BE2C (cell line): ENCODE results near the gene MEPCE.

Source experiments
- DNase-seq: peaks from one replicate; pipeline ENCODE4 v3.0.0-alpha.2; 2020
- H3K27me3 ChIP-seq: fragments of 250-450 bp; sonication (Bioruptor Pico); 2 replicates; pipeline ENCODE4 v1.5.1; 2020; ENCODE audit warnings: mild to moderate bottlenecking
- H3K36me3 ChIP-seq: fragments of 250-450 bp; sonication (Bioruptor Pico); 2 replicates; pipeline ENCODE4 v1.5.1; 2020; ENCODE audit warnings: mild to moderate bottlenecking
- H3K4me1 ChIP-seq: fragments of 250-450 bp; sonication (Bioruptor Pico); 2 replicates; pipeline ENCODE4 v1.5.1; 2020
- H3K4me3 ChIP-seq: 2 replicates; pipeline ENCODE4 v1.5.1; 2011; ENCODE audit warnings: low read depth, low read length
- H3K9me3 ChIP-seq: fragments of 250-450 bp; sonication (Bioruptor Pico); 2 replicates; pipeline ENCODE4 v1.5.1; 2020
- TF ChIP-seq, protein P1 (sequence below): IDR thresholded peaks from 2 replicates; pipeline ENCODE4 v1.5.1; 2012; ENCODE audit warnings: mild to moderate bottlenecking, low read depth, low read length

The MEPCE gene

DNA sequence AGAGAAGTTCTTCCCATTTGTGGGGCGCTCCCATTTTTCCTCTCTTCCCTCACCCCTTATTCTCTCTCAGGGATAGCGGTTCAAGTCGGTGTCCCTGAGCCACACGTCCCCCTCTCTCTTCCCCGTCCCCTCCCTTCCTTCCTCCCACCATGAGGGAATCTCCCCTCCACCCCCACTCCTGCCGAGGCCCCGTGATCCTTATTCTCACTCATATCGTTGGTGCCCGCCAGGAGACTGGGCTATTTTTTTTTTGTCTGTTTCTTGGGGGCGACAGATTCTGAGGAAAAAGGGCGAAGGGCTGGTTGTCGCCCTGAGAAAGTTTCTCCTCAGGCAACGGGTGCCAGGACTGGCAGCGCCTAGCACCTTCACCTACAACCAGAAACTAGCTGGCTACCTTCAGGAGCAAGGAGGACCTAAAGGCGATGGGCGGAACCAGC is 1.9 kb upstream of the MEPCE start:
- TF ChIP-seq, protein P1, sequence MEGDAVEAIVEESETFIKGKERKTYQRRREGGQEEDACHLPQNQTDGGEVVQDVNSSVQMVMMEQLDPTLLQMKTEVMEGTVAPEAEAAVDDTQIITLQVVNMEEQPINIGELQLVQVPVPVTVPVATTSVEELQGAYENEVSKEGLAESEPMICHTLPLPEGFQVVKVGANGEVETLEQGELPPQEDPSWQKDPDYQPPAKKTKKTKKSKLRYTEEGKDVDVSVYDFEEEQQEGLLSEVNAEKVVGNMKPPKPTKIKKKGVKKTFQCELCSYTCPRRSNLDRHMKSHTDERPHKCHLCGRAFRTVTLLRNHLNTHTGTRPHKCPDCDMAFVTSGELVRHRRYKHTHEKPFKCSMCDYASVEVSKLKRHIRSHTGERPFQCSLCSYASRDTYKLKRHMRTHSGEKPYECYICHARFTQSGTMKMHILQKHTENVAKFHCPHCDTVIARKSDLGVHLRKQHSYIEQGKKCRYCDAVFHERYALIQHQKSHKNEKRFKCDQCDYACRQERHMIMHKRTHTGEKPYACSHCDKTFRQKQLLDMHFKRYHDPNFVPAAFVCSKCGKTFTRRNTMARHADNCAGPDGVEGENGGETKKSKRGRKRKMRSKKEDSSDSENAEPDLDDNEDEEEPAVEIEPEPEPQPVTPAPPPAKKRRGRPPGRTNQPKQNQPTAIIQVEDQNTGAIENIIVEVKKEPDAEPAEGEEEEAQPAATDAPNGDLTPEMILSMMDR = no peak
- DNase-seq = no peak
- Histone ChIP-seq H3K4me3 (no peak overlapping the region), H3K36me3 (peaks cover 16% of the 10 kb centered on the region; the same call in 1 of the 2 replicates), H3K27me3 (no peaks in the 10 kb centered on the region), H3K4me1 (no peaks in the 10 kb centered on the region), H3K9me3 (no peaks in the 10 kb centered on the region)

DNA sequence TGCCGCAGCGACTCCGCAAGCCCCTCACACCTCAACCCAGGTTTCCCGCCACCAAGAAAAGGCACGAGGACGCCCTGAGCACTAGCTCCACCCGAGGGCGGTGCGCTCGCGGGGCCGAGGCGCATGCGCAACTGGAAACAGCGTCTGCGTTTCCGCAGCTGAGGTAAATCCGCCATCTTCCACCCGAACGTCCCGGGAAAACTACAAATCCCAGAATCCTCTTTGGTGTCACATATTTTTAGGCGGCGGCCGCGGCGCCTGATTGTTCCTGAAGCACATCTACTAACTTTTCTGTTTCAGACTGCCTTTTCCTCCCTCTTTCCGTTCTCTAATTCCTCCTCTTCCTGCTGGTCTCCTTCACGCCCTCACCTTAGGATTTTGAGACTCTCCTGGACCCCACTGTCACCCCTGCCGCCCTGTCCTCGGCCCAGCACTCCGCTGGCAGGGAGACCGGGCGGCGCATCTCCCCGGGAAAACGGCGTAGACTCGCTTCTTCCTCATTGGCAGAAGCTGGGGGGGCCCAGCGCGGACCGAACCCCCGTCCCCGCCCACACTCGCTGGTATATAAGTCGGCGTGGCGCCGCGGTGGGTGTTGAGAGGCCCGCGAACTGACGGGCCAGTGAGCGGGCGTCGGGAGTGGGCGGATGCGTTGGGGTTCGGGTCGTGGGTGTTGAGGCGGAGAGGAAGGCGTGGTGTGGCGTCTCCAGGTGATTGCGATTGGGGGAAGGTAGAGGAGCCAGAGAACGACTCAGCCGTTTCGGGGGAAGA is 1.2 kb upstream of the MEPCE start, which contains the start of gene ZCWPW1:
ZCWPW1 (minus strand) TSS at position 505 of the 768 bp plus-strand sequence. CDS start 8,054 bp downstream, outside the sequence.
- H3K27me3 ChIP-seq = no peaks in the 10 kb centered on the region
- H3K9me3 ChIP-seq = no peaks in the 10 kb centered on the region
- H3K36me3 ChIP-seq = peaks cover 22% of the 10 kb centered on the region
- peak; percentile 96 for DNase-seq
- TF ChIP-seq, protein P1 = no peak
- no peaks in the 10 kb centered on the region for H3K4me1 ChIP-seq
- peak within 1 kb of the TSS; percentile 81 for H3K4me3 ChIP-seq

DNA sequence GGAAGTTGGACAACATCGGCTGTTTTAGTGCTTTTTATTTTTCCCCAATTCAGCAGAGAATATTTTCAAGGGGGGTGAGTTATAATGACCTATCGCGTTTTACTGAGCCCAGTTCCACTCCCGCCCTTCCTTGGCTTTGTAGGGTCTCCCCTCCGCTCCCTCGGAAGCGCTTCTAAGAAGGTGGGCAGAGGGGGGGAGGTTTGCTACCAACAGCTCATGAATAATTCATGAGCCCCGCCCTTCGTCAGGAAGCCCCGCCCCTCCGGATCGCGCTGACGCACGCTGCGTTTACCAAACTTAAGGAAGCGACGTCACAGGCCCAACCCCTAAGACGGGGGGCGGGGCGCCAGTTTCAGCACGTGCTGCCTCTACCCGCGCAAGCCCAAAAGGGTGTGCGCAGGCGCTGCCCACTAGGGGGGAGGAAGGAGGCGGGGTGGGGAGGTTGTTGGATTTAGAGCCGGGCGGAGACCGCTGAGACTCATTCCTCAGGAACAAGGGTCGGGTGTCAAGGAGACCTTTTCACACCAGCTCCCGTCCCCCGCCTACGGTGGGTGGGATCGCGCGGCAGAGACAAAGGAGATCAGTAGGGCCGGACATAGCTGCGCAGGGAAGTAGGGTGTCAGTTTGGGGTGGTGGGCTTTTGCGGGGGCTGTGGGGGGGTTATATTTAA is 529 bp upstream of the MEPCE start:
- H3K9me3 ChIP-seq = no peaks in the 10 kb centered on the region
- peak overlapping the region; percentile 81 for H3K4me3 ChIP-seq
- DNase-seq = peak; percentile 100
- TF ChIP-seq, protein P1 = no peak
- H3K4me1 ChIP-seq = no peaks in the 10 kb centered on the region
- H3K27me3 ChIP-seq = no peaks in the 10 kb centered on the region
- H3K36me3 ChIP-seq = peaks cover 29% of the 10 kb centered on the region

DNA sequence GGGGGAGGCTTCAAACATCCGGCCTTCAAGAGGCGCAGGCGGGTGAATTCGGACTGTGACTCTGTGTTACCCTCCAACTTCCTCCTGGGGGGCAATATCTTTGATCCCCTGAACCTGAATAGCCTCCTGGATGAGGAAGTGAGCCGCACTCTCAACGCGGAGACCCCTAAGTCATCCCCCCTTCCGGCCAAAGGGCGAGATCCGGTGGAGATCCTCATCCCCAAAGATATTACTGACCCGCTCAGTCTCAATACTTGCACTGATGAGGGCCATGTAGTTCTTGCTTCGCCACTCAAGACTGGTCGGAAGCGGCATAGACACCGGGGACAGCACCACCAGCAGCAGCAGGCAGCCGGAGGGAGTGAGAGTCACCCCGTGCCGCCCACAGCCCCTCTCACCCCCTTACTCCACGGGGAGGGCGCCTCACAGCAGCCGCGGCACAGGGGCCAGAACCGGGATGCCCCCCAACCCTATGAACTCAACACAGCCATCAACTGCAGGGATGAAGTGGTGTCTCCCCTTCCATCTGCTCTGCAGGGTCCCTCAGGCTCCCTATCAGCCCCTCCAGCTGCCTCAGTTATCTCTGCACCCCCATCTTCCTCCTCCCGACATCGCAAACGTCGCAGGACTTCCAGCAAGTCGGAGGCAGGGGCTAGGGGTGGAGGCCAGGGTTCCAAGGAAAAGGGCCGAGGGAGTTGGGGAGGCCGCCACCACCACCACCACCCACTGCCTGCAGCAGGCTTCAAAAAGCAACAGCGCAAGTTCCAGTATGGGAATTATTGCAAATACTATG is 1.1 kb downstream of the MEPCE start:
- Histone ChIP-seq H3K9me3 (no peaks in the 10 kb centered on the region), H3K36me3 (peaks cover 45% of the 10 kb centered on the region), H3K4me1 (no peaks in the 10 kb centered on the region; the same call in 1 of the 2 replicates), H3K4me3 (peak overlapping the region; percentile 81), H3K27me3 (no peaks in the 10 kb centered on the region)
- TF ChIP-seq, protein P1 = no peak
- peak; percentile 32 for DNase-seq

DNA sequence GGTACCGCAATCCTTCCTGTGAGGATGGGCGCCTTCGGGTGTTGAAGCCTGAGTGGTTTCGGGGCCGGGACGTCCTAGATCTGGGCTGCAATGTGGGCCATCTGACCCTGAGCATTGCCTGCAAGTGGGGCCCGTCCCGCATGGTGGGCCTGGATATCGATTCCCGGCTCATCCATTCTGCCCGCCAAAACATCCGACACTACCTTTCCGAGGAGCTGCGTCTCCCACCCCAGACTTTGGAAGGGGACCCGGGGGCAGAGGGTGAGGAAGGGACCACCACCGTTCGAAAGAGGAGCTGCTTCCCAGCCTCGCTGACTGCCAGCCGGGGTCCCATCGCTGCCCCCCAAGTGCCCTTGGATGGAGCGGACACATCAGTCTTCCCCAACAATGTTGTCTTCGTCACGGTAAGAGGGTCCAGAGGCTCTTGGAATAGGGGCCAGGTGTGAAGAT is 1.7 kb downstream of the MEPCE start:
- no peaks in the 10 kb centered on the region for H3K27me3 ChIP-seq
- no peak for DNase-seq
- peaks cover 47% of the 10 kb centered on the region for H3K36me3 ChIP-seq
- H3K4me3 ChIP-seq = no peak overlapping the region
- no peaks in the 10 kb centered on the region; the same call in 1 of the 2 replicates for H3K4me1 ChIP-seq
- H3K9me3 ChIP-seq = no peaks in the 10 kb centered on the region
- TF ChIP-seq, protein P1 = no peak
